HuH-7.5 (cell line): ENCODE measurements around the gene PROSER2.
"Not testable (repeated sequence)": the region's sequence is repeated elsewhere in the genome, so short reads cannot be mapped to it uniquely, and the experiment has no call there.

Experiments used
- DNase-seq: peaks from one replicate; pipeline ENCODE4 v3.0.0; 2011; ENCODE audit warnings: low spot score

The PROSER2 gene

GRCh38 chr10:11835704-11836103 lies 12.5 kb downstream of the PROSER2 start:
- DNase-seq: no peak

GRCh38 chr10:11837372-11838161 lies 14.4 kb downstream of the PROSER2 start:
- DNase-seq: no peak

GRCh38 chr10:11838298-11838852 lies 15.2 kb downstream of the PROSER2 start:
- no peak for DNase-seq

- DNase-seq: peak; percentile 38
Measured at GRCh38 chr10:11841375-11841774, 18.2 kb downstream of the PROSER2 start.

GRCh38 chr10:11842411-11842810 lies 19.3 kb downstream of the PROSER2 start:
- DNase-seq: no peak

GRCh38 chr10:11845113-11845512 lies 22.0 kb downstream of the PROSER2 start:
- DNase-seq: no peak

GRCh38 chr10:11846542-11846941 lies 23.4 kb downstream of the PROSER2 start:
- DNase-seq: no peak

GRCh38 chr10:11849277-11849676 lies 26.1 kb downstream of the PROSER2 start:
- no peak for DNase-seq

- DNase-seq: no peak
Measured at GRCh38 chr10:11849911-11850310, 26.8 kb downstream of the PROSER2 start.

GRCh38 chr10:11851910-11852309 lies 28.8 kb downstream of the PROSER2 start:
- DNase-seq: no peak

GRCh38 chr10:11852637-11853036 lies 29.5 kb downstream of the PROSER2 start:
- DNase-seq: not testable (repeated sequence)

GRCh38 chr10:11853468-11853867 lies 30.3 kb downstream of the PROSER2 start:
- no peak for DNase-seq

- DNase-seq: no peak
Measured at GRCh38 chr10:11854301-11854700, 31.1 kb downstream of the PROSER2 start.

- no peak for DNase-seq
Measured at GRCh38 chr10:11856089-11856488, 32.9 kb downstream of the PROSER2 start.

GRCh38 chr10:11856678-11857077 lies 33.5 kb downstream of the PROSER2 start:
- DNase-seq: no peak

GRCh38 chr10:11858093-11858492 lies 34.9 kb downstream of the PROSER2 start:
- no peak for DNase-seq

- no peak for DNase-seq
Measured at GRCh38 chr10:11861341-11861740, 38.2 kb downstream of the PROSER2 start.

GRCh38 chr10:11861811-11862428 lies 38.8 kb downstream of the PROSER2 start:
- DNase-seq: no peak

- DNase-seq: no peak
Measured at GRCh38 chr10:11863353-11864109, 40.4 kb downstream of the PROSER2 start.

- DNase-seq: no peak
Measured at GRCh38 chr10:11864727-11865126, 41.6 kb downstream of the PROSER2 start.

- no peak for DNase-seq
Measured at GRCh38 chr10:11865561-11865960, 42.4 kb downstream of the PROSER2 start.

- no peak for DNase-seq
Measured at GRCh38 chr10:11866199-11866925, 43.2 kb downstream of the PROSER2 start.
